Mesendoderm (in vitro differentiated cells): ENCODE results near the gene ANKS1B.

Source experiments
- DNase-seq: peaks from one replicate; pipeline ENCODE4 v3.0.0; 2013
- H2AK5ac ChIP-seq: 2 replicates; pipeline ENCODE4 v1.6.1; 2013; ENCODE audit warnings: low read length, inconsistent platforms
- H2BK120ac ChIP-seq: 2 replicates; pipeline ENCODE4 v1.6.1; 2013; ENCODE audit warnings: low read depth, mild to moderate bottlenecking, low read length, moderate library complexity, mixed read lengths
- H2BK15ac ChIP-seq: replicated peaks from 2 replicates; pipeline ENCODE4 v1.6.1; 2013; ENCODE audit warnings: low read depth, mild to moderate bottlenecking, moderate library complexity
- H2BK5ac ChIP-seq: 2 replicates; pipeline ENCODE4 v1.6.1; 2013; ENCODE audit warnings: low read length, inconsistent platforms
- H3K18ac ChIP-seq: 2 replicates; pipeline ENCODE4 v1.6.1; 2013; ENCODE audit warnings: mild to moderate bottlenecking, low read length, mixed read lengths
- H3K23ac ChIP-seq: one replicate; pipeline ENCODE4 v1.6.1; 2013; ENCODE audit warnings: low read length
- H3K27ac ChIP-seq: 2 replicates; pipeline ENCODE4 v1.5.1; 2013; ENCODE audit warnings: low read depth, mild to moderate bottlenecking, inconsistent platforms, low read length, moderate library complexity
- H3K27me3 ChIP-seq: 2 replicates; pipeline ENCODE4 v1.6.1; 2013; ENCODE audit warnings: low read length, control low read depth, mild to moderate bottlenecking, inconsistent platforms; ENCODE audit not compliant: insufficient read depth, poor library complexity
- H3K36me3 ChIP-seq: 2 replicates; pipeline ENCODE4 v1.6.1; 2013; ENCODE audit warnings: low read length, inconsistent platforms; ENCODE audit not compliant: control insufficient read depth, insufficient read depth
- H3K4ac ChIP-seq: one replicate; pipeline ENCODE4 v1.6.1; 2013; ENCODE audit warnings: low read depth, mild to moderate bottlenecking, low read length, moderate library complexity
- H3K4me1 ChIP-seq: 2 replicates; pipeline ENCODE4 v1.6.1; 2013; ENCODE audit warnings: low read depth, low read length, inconsistent platforms; ENCODE audit not compliant: control insufficient read depth
- H3K4me2 ChIP-seq: 2 replicates; pipeline ENCODE4 v1.6.1; 2013; ENCODE audit warnings: low read length
- H3K4me3 ChIP-seq: 2 replicates; pipeline ENCODE4 v1.5.1; 2013; ENCODE audit warnings: mild to moderate bottlenecking, low read length
- H3K56ac ChIP-seq: one replicate; pipeline ENCODE4 v1.6.1; 2013; ENCODE audit warnings: low read length
- H3K79me1 ChIP-seq: 2 replicates; pipeline ENCODE4 v1.6.1; 2013; ENCODE audit warnings: low read length, inconsistent platforms
- H3K79me2 ChIP-seq: 2 replicates; pipeline ENCODE4 v1.6.1; 2013; ENCODE audit warnings: mild to moderate bottlenecking, low read length; ENCODE audit not compliant: control insufficient read depth, insufficient read depth
- H3K9ac ChIP-seq: 2 replicates; pipeline ENCODE4 v1.6.1; 2013; ENCODE audit warnings: low read length, inconsistent platforms
- H4K5ac ChIP-seq: one replicate; pipeline ENCODE4 v1.6.1; 2013; ENCODE audit warnings: low read length
- H4K8ac ChIP-seq: one replicate; pipeline ENCODE4 v1.6.1; 2013; ENCODE audit warnings: low read depth, mild to moderate bottlenecking, control low read depth, low read length, moderate library complexity
- WGBS: extraction: QIAGEN DNeasy Blood & Tissue Kit; methylation state at CpG from one replicate; pipeline ENCODE4 v1.1.7; 2013; ENCODE audit warnings: low lambda C conversion rate, missing lambda C conversion rate; ENCODE audit not compliant: insufficient coverage; ENCODE audit errors: extremely low coverage; 5-methylcytosine and 5-hydroxymethylcytosine counted together

The ANKS1B gene

GRCh38 chr12:98823012-98823411 is 1161.7 kb downstream of the ANKS1B start:
- Histone ChIP-seq H3K23ac (no peak overlapping the region), H4K5ac (no peak overlapping the region), H3K4ac (no peak overlapping the region), H2BK120ac (no peak overlapping the region), H3K79me2 (no peaks in the 10 kb centered on the region), H3K18ac (no peak overlapping the region), H3K4me3 (no peak overlapping the region), H3K56ac (no peak overlapping the region), H3K4me2 (no peak overlapping the region), H4K8ac (no peak overlapping the region), H2AK5ac (no peak overlapping the region), H3K4me1 (peaks cover 6% of the 10 kb centered on the region), H3K9ac (no peak overlapping the region), H3K27ac (no peak overlapping the region), H3K27me3 (no peaks in the 10 kb centered on the region), H2BK15ac (no peak overlapping the region), H2BK5ac (no peak overlapping the region), H3K79me1 (no peaks in the 10 kb centered on the region), H3K36me3 (no peaks in the 10 kb centered on the region)
- no CpG with 5 or more reads among the region's 5 CpGs for WGBS
- DNase-seq: no peak

- no CpG with 5 or more reads among the region's 3 CpGs for WGBS
- Histone ChIP-seq H2BK120ac (no peak overlapping the region), H3K79me1 (no peaks in the 10 kb centered on the region), H3K4me1 (peaks cover 5% of the 10 kb centered on the region), H3K27me3 (no peaks in the 10 kb centered on the region), H3K4me2 (no peak overlapping the region), H3K18ac (no peak overlapping the region), H3K9ac (no peak overlapping the region), H3K56ac (no peak overlapping the region), H2BK15ac (no peak overlapping the region), H3K27ac (no peak overlapping the region), H3K36me3 (no peaks in the 10 kb centered on the region), H3K23ac (no peak overlapping the region), H2AK5ac (no peak overlapping the region), H3K4me3 (no peak overlapping the region), H3K4ac (no peak overlapping the region), H4K8ac (no peak overlapping the region), H4K5ac (no peak overlapping the region), H3K79me2 (no peaks in the 10 kb centered on the region), H2BK5ac (no peak overlapping the region)
- DNase-seq: no peak
These were observed 1162.9 kb downstream of the ANKS1B start for GRCh38 chr12:98821866-98822265.

GRCh38 chr12:98821232-98821631 is 1163.5 kb downstream of the ANKS1B start:
- no peak overlapping the region for H3K56ac ChIP-seq

GRCh38 chr12:98819821-98820404 is 1164.8 kb downstream of the ANKS1B start:
- no peak overlapping the region for H3K56ac ChIP-seq
- H3K79me2 ChIP-seq: no peaks in the 10 kb centered on the region
- no peak overlapping the region for H3K18ac ChIP-seq
- no peak overlapping the region for H2BK120ac ChIP-seq
- H3K4ac ChIP-seq: no peak overlapping the region
- no peaks in the 10 kb centered on the region for H3K36me3 ChIP-seq
- no peak overlapping the region for H3K23ac ChIP-seq
- H2AK5ac ChIP-seq: no peak overlapping the region
- no peak overlapping the region for H3K4me2 ChIP-seq
- DNase-seq: peak; percentile 81
- H4K8ac ChIP-seq: no peak overlapping the region
- H2BK15ac ChIP-seq: no peak overlapping the region
- H4K5ac ChIP-seq: no peak overlapping the region
- no peak overlapping the region for H3K4me3 ChIP-seq
- H3K9ac ChIP-seq: no peak overlapping the region
- WGBS: no CpG with 5 or more reads among the region's 8 CpGs
- no peaks in the 10 kb centered on the region for H3K79me1 ChIP-seq
- H3K27ac ChIP-seq: no peak overlapping the region
- H3K4me1 ChIP-seq: peaks cover 5% of the 10 kb centered on the region
- no peaks in the 10 kb centered on the region for H3K27me3 ChIP-seq
- no peak overlapping the region for H2BK5ac ChIP-seq

More at GRCh38 chr12:98821232-98821631, 1163.5 kb downstream of the ANKS1B start:
- no peak overlapping the region for H2BK15ac ChIP-seq
- no peaks in the 10 kb centered on the region for H3K36me3 ChIP-seq
- no peak overlapping the region for H3K18ac ChIP-seq
- H2AK5ac ChIP-seq: no peak overlapping the region
- no peak overlapping the region for H2BK5ac ChIP-seq
- no peaks in the 10 kb centered on the region for H3K27me3 ChIP-seq
- WGBS: no CpG with 5 or more reads among the region's 2 CpGs
- H3K27ac ChIP-seq: no peak overlapping the region
- no peak overlapping the region for H4K5ac ChIP-seq
- no peak overlapping the region for H4K8ac ChIP-seq
- H3K79me1 ChIP-seq: no peaks in the 10 kb centered on the region
- H3K9ac ChIP-seq: no peak overlapping the region
- H3K4me2 ChIP-seq: no peak overlapping the region
- H3K4ac ChIP-seq: no peak overlapping the region
- peak; percentile 28 for DNase-seq
- no peaks in the 10 kb centered on the region for H3K79me2 ChIP-seq
- H2BK120ac ChIP-seq: no peak overlapping the region
- no peak overlapping the region for H3K23ac ChIP-seq
- peaks cover 5% of the 10 kb centered on the region for H3K4me1 ChIP-seq
- H3K4me3 ChIP-seq: no peak overlapping the region

GRCh38 chr12:98819071-98819470 is 1165.7 kb downstream of the ANKS1B start:
- no peak overlapping the region for H3K9ac ChIP-seq
- H4K5ac ChIP-seq: no peak overlapping the region
- no peaks in the 10 kb centered on the region for H3K36me3 ChIP-seq
- H2BK120ac ChIP-seq: no peak overlapping the region
- H3K23ac ChIP-seq: no peak overlapping the region
- H3K79me2 ChIP-seq: no peaks in the 10 kb centered on the region
- no peak overlapping the region for H2BK15ac ChIP-seq
- no peak overlapping the region for H2AK5ac ChIP-seq
- no CpG with 5 or more reads among the region's 3 CpGs for WGBS
- no peaks in the 10 kb centered on the region for H3K79me1 ChIP-seq
- no peak overlapping the region for H3K56ac ChIP-seq
- no peak overlapping the region for H3K18ac ChIP-seq
- H3K4me1 ChIP-seq: peaks cover 5% of the 10 kb centered on the region
- H3K4me2 ChIP-seq: no peak overlapping the region
- H3K4ac ChIP-seq: no peak overlapping the region
- H4K8ac ChIP-seq: no peak overlapping the region
- no peaks in the 10 kb centered on the region for H3K27me3 ChIP-seq
- DNase-seq: no peak
- H3K27ac ChIP-seq: no peak overlapping the region
- no peak overlapping the region for H2BK5ac ChIP-seq
- H3K4me3 ChIP-seq: no peak overlapping the region

GRCh38 chr12:98818239-98818638 is 1166.5 kb downstream of the ANKS1B start:
- Histone ChIP-seq H2AK5ac (no peak overlapping the region), H3K4me3 (no peak overlapping the region), H3K4me1 (peaks cover 5% of the 10 kb centered on the region), H3K4me2 (no peak overlapping the region), H3K23ac (no peak overlapping the region), H3K36me3 (no peaks in the 10 kb centered on the region), H3K9ac (no peak overlapping the region), H3K56ac (no peak overlapping the region), H3K18ac (no peak overlapping the region), H3K27me3 (no peaks in the 10 kb centered on the region), H2BK15ac (no peak overlapping the region), H2BK5ac (no peak overlapping the region), H3K27ac (no peak overlapping the region), H3K79me2 (no peaks in the 10 kb centered on the region), H4K5ac (no peak overlapping the region), H3K4ac (no peak overlapping the region), H2BK120ac (no peak overlapping the region), H4K8ac (no peak overlapping the region), H3K79me1 (no peaks in the 10 kb centered on the region)
- no CpG with 5 or more reads among the region's 2 CpGs for WGBS
- no peak for DNase-seq
